Measurements from ENCODE around the gene FGD5.

The FGD5 gene

DNA sequence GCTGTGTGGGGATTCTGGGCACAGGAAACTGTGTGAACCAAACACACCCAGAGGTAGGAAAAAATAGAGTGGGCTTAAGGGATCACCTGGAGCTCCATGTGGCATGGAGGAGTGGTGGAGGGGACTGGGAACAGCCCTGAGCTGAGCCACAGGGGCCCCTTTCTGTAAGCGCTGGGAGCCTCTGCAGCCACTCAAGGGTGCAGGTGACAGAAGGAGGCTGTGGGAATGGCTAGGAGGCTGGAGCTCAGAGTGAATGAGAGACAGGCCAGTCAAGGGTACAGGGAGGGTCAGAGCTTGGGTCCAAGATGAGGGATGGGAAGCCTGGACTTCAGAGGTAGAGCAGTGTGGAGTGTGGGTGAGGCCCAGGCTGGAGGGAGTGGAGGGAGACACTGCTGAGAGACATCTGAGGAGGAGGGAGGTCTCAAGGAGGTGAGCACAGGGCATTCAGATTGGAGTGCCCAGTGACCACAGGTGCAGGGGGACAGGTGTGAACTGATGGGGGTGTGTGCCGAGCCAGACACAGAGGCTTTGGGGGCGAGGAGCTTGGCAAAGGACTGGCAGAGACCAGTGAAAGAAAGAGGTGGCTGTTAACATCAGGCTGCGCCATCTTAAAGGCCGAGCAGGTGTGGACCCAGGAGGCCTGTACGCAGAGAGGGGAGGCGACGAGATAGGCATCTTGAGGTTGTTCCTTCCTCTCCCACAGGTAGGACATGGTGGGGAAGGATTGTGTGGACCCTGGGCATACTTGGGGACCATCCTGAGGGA is 56.8 kb downstream of the FGD5 start:
- Histone ChIP-seq H3K27me3 (ENCODE audit: insufficient read depth, low read depth) (no peaks in the 10 kb centered on the region), H3K4me2 (no peak overlapping the region), H2AFZ (ENCODE audit: low read depth) (no peak overlapping the region), H3K36me3 (ENCODE audit: insufficient read depth) (no peaks in the 10 kb centered on the region), H3K9ac (no peak overlapping the region), H3K4me3 (IDR thresholded peaks at IDR 0.05; ENCODE audit: insufficient read depth, low read depth, low read length) (no peak overlapping the region), H3K79me2 (ENCODE audit: insufficient read depth, low read depth) (no peaks in the 10 kb centered on the region), H3K27ac (no peak overlapping the region), H4K20me1 (ENCODE audit: insufficient read depth) (no peaks in the 10 kb centered on the region), H3K4me1 (ENCODE audit: low read depth, poor library complexity, severe bottlenecking) (no peaks in the 10 kb centered on the region)
- TF ChIP-seq, protein P1, sequence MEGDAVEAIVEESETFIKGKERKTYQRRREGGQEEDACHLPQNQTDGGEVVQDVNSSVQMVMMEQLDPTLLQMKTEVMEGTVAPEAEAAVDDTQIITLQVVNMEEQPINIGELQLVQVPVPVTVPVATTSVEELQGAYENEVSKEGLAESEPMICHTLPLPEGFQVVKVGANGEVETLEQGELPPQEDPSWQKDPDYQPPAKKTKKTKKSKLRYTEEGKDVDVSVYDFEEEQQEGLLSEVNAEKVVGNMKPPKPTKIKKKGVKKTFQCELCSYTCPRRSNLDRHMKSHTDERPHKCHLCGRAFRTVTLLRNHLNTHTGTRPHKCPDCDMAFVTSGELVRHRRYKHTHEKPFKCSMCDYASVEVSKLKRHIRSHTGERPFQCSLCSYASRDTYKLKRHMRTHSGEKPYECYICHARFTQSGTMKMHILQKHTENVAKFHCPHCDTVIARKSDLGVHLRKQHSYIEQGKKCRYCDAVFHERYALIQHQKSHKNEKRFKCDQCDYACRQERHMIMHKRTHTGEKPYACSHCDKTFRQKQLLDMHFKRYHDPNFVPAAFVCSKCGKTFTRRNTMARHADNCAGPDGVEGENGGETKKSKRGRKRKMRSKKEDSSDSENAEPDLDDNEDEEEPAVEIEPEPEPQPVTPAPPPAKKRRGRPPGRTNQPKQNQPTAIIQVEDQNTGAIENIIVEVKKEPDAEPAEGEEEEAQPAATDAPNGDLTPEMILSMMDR (conservative IDR thresholded peaks at IDR 0.05; ENCODE audit: low read depth, low read length), result no peak

DNA sequence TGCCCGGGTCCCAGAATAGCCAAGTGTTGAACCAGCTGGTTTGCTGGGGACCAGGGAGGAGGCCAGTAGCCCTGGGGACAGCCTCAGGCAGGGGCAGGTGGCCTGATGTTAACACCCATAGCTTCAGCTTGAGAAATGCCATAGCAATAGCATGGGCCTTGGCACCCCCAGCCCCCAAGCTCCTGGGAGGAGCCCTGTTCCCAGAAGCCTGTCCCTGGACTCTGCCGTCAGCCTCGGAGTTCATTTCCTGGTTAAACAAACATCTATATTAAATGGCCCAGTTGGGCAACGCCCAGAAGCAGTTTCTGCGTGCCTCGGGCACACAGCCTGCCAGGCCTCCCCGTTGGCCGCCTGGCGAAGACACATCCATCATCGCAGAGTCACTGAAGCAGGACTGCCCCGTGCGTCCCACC is 58.2 kb downstream of the FGD5 start:
- Histone ChIP-seq H3K9ac (no peak overlapping the region), H4K20me1 (ENCODE audit: insufficient read depth) (no peaks in the 10 kb centered on the region), H3K79me2 (ENCODE audit: insufficient read depth, low read depth) (no peaks in the 10 kb centered on the region), H3K4me2 (no peak overlapping the region), H3K27me3 (ENCODE audit: insufficient read depth, low read depth) (no peaks in the 10 kb centered on the region), H2AFZ (ENCODE audit: low read depth) (no peak overlapping the region), H3K27ac (no peak overlapping the region), H3K4me3 (IDR thresholded peaks at IDR 0.05; ENCODE audit: insufficient read depth, low read depth, low read length) (no peak overlapping the region), H3K4me1 (ENCODE audit: low read depth, poor library complexity, severe bottlenecking) (no peaks in the 10 kb centered on the region), H3K36me3 (ENCODE audit: insufficient read depth) (no peaks in the 10 kb centered on the region)
- TF ChIP-seq, protein P1 (conservative IDR thresholded peaks at IDR 0.05; ENCODE audit: low read depth, low read length), result no peak

DNA sequence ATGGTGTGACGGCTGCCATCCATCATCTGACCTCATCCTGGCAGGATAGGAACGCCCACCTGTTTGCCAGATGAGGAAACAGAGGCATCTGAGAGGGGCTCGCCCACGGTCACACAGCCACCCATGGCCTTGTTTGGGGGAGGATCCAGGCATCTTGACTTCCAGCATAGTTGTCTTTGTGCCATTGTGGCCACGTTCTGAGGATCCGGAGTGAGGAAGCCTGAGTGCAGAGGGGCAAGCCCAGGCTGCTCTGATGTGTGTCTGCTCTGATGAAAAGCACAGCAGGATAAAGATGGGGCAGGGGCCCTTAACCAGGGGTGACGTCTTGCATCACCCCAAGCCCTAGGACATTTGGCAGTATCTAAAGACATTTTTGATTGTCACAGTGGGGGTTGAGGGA is 58.7 kb downstream of the FGD5 start:
- Histone ChIP-seq H2AFZ (ENCODE audit: low read depth) (no peak overlapping the region), H3K4me3 (IDR thresholded peaks at IDR 0.05; ENCODE audit: insufficient read depth, low read depth, low read length) (no peak overlapping the region), H3K27ac (no peak overlapping the region), H4K20me1 (ENCODE audit: insufficient read depth) (no peaks in the 10 kb centered on the region), H3K4me2 (no peak overlapping the region), H3K27me3 (ENCODE audit: insufficient read depth, low read depth) (no peaks in the 10 kb centered on the region), H3K4me1 (ENCODE audit: low read depth, poor library complexity, severe bottlenecking) (no peaks in the 10 kb centered on the region), H3K79me2 (ENCODE audit: insufficient read depth, low read depth) (no peaks in the 10 kb centered on the region), H3K9ac (no peak overlapping the region), H3K36me3 (ENCODE audit: insufficient read depth) (no peaks in the 10 kb centered on the region)
- TF ChIP-seq, protein P1 (conservative IDR thresholded peaks at IDR 0.05; ENCODE audit: low read depth, low read length), result no peak

DNA sequence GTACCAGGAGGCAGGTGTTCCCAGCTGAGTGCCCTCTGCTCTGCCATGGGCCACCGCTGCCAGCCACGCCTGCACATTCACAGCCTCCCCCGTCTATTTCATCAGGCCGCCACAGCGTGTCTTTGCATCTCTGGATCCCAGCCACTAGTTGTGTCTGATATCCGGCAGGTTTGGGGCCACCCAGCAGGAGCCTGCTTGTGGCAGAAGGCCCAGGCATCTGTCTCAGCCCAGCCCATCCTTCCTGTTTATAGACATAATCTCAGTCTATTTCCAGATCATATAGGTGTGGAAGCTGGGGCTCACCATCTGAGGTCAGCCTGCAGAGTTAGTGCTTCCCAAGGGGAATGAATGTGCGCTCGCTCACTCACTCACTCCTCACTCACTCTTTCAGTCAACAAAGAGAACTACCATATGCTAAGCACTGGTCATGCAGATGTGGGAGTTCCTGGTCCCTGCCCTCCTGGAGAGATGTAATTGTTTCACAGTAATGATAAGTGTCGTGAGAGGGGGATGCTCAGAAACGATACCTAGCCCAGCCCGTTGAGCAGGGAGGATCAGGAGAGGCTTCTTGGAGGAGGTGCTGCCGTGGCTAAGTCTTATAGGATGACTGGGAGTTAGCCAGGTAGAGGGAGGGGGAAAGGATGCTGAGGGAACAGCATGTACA is 60.6 kb downstream of the FGD5 start:
- no peaks in the 10 kb centered on the region for H4K20me1 ChIP-seq (ENCODE audit: insufficient read depth)
- no peak overlapping the region for H3K4me3 ChIP-seq (IDR thresholded peaks at IDR 0.05; ENCODE audit: insufficient read depth, low read depth, low read length)
- H3K27ac ChIP-seq, result no peak overlapping the region
- no peak overlapping the region for H2AFZ ChIP-seq (ENCODE audit: low read depth)
- H3K27me3 ChIP-seq (ENCODE audit: insufficient read depth, low read depth), result no peaks in the 10 kb centered on the region
- H3K4me2 ChIP-seq, result no peak overlapping the region
- no peaks in the 10 kb centered on the region for H3K36me3 ChIP-seq (ENCODE audit: insufficient read depth)
- TF ChIP-seq, protein P1 (conservative IDR thresholded peaks at IDR 0.05; ENCODE audit: low read depth, low read length), result no peak
- H3K9ac ChIP-seq, result no peak overlapping the region
- H3K4me1 ChIP-seq (ENCODE audit: low read depth, poor library complexity, severe bottlenecking), result no peaks in the 10 kb centered on the region
- H3K79me2 ChIP-seq (ENCODE audit: insufficient read depth, low read depth), result no peaks in the 10 kb centered on the region
